Measurements from ENCODE around the gene PARL. TPM values are rescaled to one million over a fixed set of nuclear protein-coding genes. Genes with fewer than 3 reads are reported as not detected.

Gene PARL
- total and polyA plus RNA-seq, 9 of the 15 experiments (the other 6 are each of a cell fraction or from before 2014, with no cell fraction given) = 39.5 to 82.4 (median 57.4) TPM

GRCh38 chr3:183815563-183815940, 69.1 kb downstream of the PARL start:
- FAIRE-seq (no peak), ATAC-seq (no peak; the same call in 2 of the 3 replicates), DNase-seq (ENCODE audit: extremely low read depth in 1 of 4, low spot score in 3 of 4) (no peak)
- ChIA-PET CTCF (ENCODE audit: low intra/inter-chr PET ratio) (no interaction called here), POLR2A (interaction anchor here (0.6 to 0.7 kb wide), 2 partner anchors 16 to 680 kb away, joined by 3 read pairs; no protein-coding TSS in a partner anchor)
- no peak overlapping the region for H3K4me3 ChIP-seq
- H3K27me3 ChIP-seq (ENCODE audit: control insufficient read depth in 2 of 2, insufficient read depth in 2 of 2, low read length in 2 of 2) = no peaks in the 10 kb centered on the region
- intact Hi-C loops (cut with micrococcal nuclease) (no loop called here), in situ Hi-C loops (cut with MboI) (no loop called here)
- H2AFZ ChIP-seq (ENCODE audit: low read depth, low read length) = no peak overlapping the region
- BruUV-seq (replicated peaks) = no TSS peak
- no peaks in the 10 kb centered on the region for H4K20me1 ChIP-seq (replicated peaks; ENCODE audit: control insufficient read depth, insufficient read depth, low read length)
- no peak overlapping the region for H3K4me2 ChIP-seq (ENCODE audit: insufficient read depth, low read length)
- no peaks in the 10 kb centered on the region for H3K9me3 ChIP-seq (replicated peaks; ENCODE audit: control insufficient read depth, insufficient read depth, low read depth, low read length)
- no peaks in the 10 kb centered on the region for H3K79me2 ChIP-seq (ENCODE audit: control insufficient read depth, insufficient read depth, low read length)
- H3K27ac ChIP-seq (ENCODE audit: extremely low read depth, low read depth, low read length) = no peak overlapping the region
- H3K36me3 ChIP-seq (ENCODE audit: control insufficient read depth, insufficient read depth, low read length) = peaks cover 11% of the 10 kb centered on the region; the same call in 2 of the 3 replicates
- no peak for TF ChIP-seq HMG20A (CRISPR knock-in tag; conservative IDR thresholded peaks at IDR 0.05)
- no peak for TF ChIP-seq ZNF224 (CRISPR knock-in tag; IDR thresholded peaks at IDR 0.05)
- no peak for TF ChIP-seq NR2C1 (IDR thresholded peaks at IDR 0.05)
- TF ChIP-seq NR2C1 (tag; IDR thresholded peaks at IDR 0.05) = no peak
- no peak for TF ChIP-seq ZNF282 (CRISPR knock-in tag; IDR thresholded peaks at IDR 0.05)
- no peak for TF ChIP-seq ZFPM2 (CRISPR knock-in tag; IDR thresholded peaks at IDR 0.05)
- no peak for TF ChIP-seq ZNF696 (CRISPR knock-in tag; conservative IDR thresholded peaks at IDR 0.05)
- no peak for TF ChIP-seq PHF8 (IDR thresholded peaks at IDR 0.05; ENCODE audit: borderline replicate concordance, low read length)
- TF ChIP-seq COPS2 (conservative IDR thresholded peaks at IDR 0.05) = no peak
- TF ChIP-seq BHLHE40 (IDR thresholded peaks at IDR 0.05; ENCODE audit: low read length) = no peak
- no peak for TF ChIP-seq HIVEP1 (CRISPR knock-in tag; IDR thresholded peaks at IDR 0.05)
- no peak for TF ChIP-seq MAZ (CRISPR knock-in tag; conservative IDR thresholded peaks at IDR 0.05 in 1 of 2, IDR thresholded peaks at IDR 0.05 in 1 of 2)
- no peak for TF ChIP-seq STAT5A (IDR thresholded peaks at IDR 0.05; ENCODE audit: borderline replicate concordance, low read length)
- TF ChIP-seq MEF2A (IDR thresholded peaks at IDR 0.05; ENCODE audit: control insufficient read depth, low read depth, low read length) = no peak
- TF ChIP-seq NFE2 (IDR thresholded peaks at IDR 0.05; ENCODE audit: low read depth) = no peak
- no peak for TF ChIP-seq ZNF644 (tag; IDR thresholded peaks at IDR 0.05; ENCODE audit: low read depth)
- TF ChIP-seq HDAC3 (IDR thresholded peaks at IDR 0.05; ENCODE audit: borderline replicate concordance, partially characterized antibody) = no peak
- TF ChIP-seq ZNF140 (CRISPR knock-in tag; IDR thresholded peaks at IDR 0.05) = no peak
- H3K4me1 ChIP-seq (replicated peaks in 1 of 2; ENCODE audit: control insufficient read depth in 2 of 2, insufficient read depth in 2 of 2, low read length in 2 of 2) = peaks cover 0 to 4% of the 10 kb centered on the region in 2 experiments; a peak in 2 of 5 replicates
- peaks cover 5% of the 10 kb centered on the region for H3K9me1 ChIP-seq (ENCODE audit: control insufficient read depth, insufficient read depth, low read length)
- 70% methylated on average over 9 of the region's 9 CpGs for WGBS (ENCODE audit: insufficient coverage, low coverage, missing lambda C conversion rate)
- no peak overlapping the region for H3K9ac ChIP-seq (ENCODE audit: insufficient read depth in 1 of 2, low read depth in 2 of 2, low read length in 2 of 2)
